ENCODE data around the gene APOB. TPM values are rescaled to one million over a fixed set of nuclear protein-coding genes. Genes with fewer than 3 reads are reported as not detected.

Gene APOB
- total and polyA plus RNA-seq, 2 of the 13 experiments (the other 11 are each of a cell fraction or from before 2014, with no cell fraction given) = 1,569 to 2,515 TPM

- TF ChIP-seq ELK4 (CRISPR knock-in tag; IDR thresholded peaks at IDR 0.05; ENCODE audit: borderline replicate concordance) (no peak), ZNF143 (CRISPR knock-in tag; IDR thresholded peaks at IDR 0.05) (no peak; the same call in 1 of the 2 replicates), RERE (CRISPR knock-in tag; IDR thresholded peaks at IDR 0.05; ENCODE audit: low read depth) (no peak), PHF8 (CRISPR knock-in tag; IDR thresholded peaks at IDR 0.05) (no peak), ZNF367 (CRISPR knock-in tag; IDR thresholded peaks at IDR 0.05; ENCODE audit: borderline replicate concordance) (no peak), ZNF451 (CRISPR knock-in tag; IDR thresholded peaks at IDR 0.05) (no peak), ZBTB42 (CRISPR knock-in tag; IDR thresholded peaks at IDR 0.05) (no peak), PPARG (CRISPR knock-in tag; conservative IDR thresholded peaks at IDR 0.05) (no peak), ZNF616 (CRISPR knock-in tag; IDR thresholded peaks at IDR 0.05; ENCODE audit: low read depth) (no peak), SP5 (CRISPR knock-in tag; IDR thresholded peaks at IDR 0.05; ENCODE audit: borderline replicate concordance, low read depth) (no peak), KAT8 (CRISPR knock-in tag; IDR thresholded peaks at IDR 0.05) (no peak), HMGA1 (CRISPR knock-in tag; conservative IDR thresholded peaks at IDR 0.05) (no peak), SMC3 (IDR thresholded peaks at IDR 0.05; ENCODE audit: low read length) (no peak; the same call in 1 of the 2 replicates), HOXA9 (CRISPR knock-in tag; IDR thresholded peaks at IDR 0.05; ENCODE audit: borderline replicate concordance) (no peak), ZNF577 (CRISPR knock-in tag; IDR thresholded peaks at IDR 0.05; ENCODE audit: borderline replicate concordance, low read depth) (no peak), ARID4A (CRISPR knock-in tag; IDR thresholded peaks at IDR 0.05; ENCODE audit: borderline replicate concordance) (no peak), HNRNPUL1 (IDR thresholded peaks at IDR 0.05; ENCODE audit: low read depth, low read length) (no peak), PAX8 (CRISPR knock-in tag; IDR thresholded peaks at IDR 0.05; ENCODE audit: borderline replicate concordance) (no peak), YEATS2 (CRISPR knock-in tag; IDR thresholded peaks at IDR 0.05; ENCODE audit: borderline replicate concordance) (no peak), ZSCAN22 (CRISPR knock-in tag; IDR thresholded peaks at IDR 0.05) (no peak)
Measured at GRCh38 chr2:21035974-21036707, 7.7 kb downstream of the APOB start (continued).

Measured in HepG2 (cell line).